ENCODE results near the gene MAPK12.

MAPK12 gene

GRCh38 chr22:50264946-50265669, 3.6 kb upstream of the MAPK12 start:
- no peak for DNase-seq

GRCh38 chr22:50264104-50264745, 2.7 kb upstream of the MAPK12 start:
- no peak for DNase-seq

GRCh38 chr22:50262973-50263617, 1.6 kb upstream of the MAPK12 start:
- DNase-seq, result no peak

GRCh38 chr22:50262460-50262911, 1.0 kb upstream of the MAPK12 start:
- no peak for DNase-seq

- DNase-seq, result peak; percentile 49
These were observed 475 bp downstream of the MAPK12 start for GRCh38 chr22:50260801-50261614.

GRCh38 chr22:50260434-50260800, 1.1 kb downstream of the MAPK12 start:
- no peak for DNase-seq

GRCh38 chr22:50259302-50259701, 2.2 kb downstream of the MAPK12 start:
- no peak for DNase-seq

GRCh38 chr22:50258361-50259292, 2.9 kb downstream of the MAPK12 start:
- DNase-seq, result no peak

- no peak for DNase-seq
These were observed 3.8 kb downstream of the MAPK12 start for GRCh38 chr22:50257451-50258360.

- no peak for DNase-seq
These were observed 4.4 kb downstream of the MAPK12 start for GRCh38 chr22:50257041-50257440.

GRCh38 chr22:50256258-50256862, 5.1 kb downstream of the MAPK12 start:
- DNase-seq, result no peak

- DNase-seq, result no peak
These were observed 5.9 kb downstream of the MAPK12 start for GRCh38 chr22:50255607-50256006.

GRCh38 chr22:50255099-50255498, 6.4 kb downstream of the MAPK12 start:
- no peak for DNase-seq

- no peak for DNase-seq
These were observed 7.5 kb downstream of the MAPK12 start for GRCh38 chr22:50253941-50254340.

GRCh38 chr22:50253046-50253915, 8.2 kb downstream of the MAPK12 start:
- no peak for DNase-seq

GRCh38 chr22:50252082-50253045, 9.1 kb downstream of the MAPK12 start:
- DNase-seq, result peak; percentile 13

- DNase-seq, result no peak
These were observed 9.9 kb downstream of the MAPK12 start for GRCh38 chr22:50251477-50252081.

Data from NCI-H146 (cell line).